H54 (cell line): Measurements from ENCODE around the gene SLCO3A1.

Source experiments
- DNase-seq: peaks from one replicate; pipeline ENCODE4 v3.0.0; 2011; ENCODE audit warnings: low spot score, mixed read lengths; ENCODE audit not compliant: insufficient read length
- FAIRE-seq: peaks from 3 replicates; lab custom pipeline; 2011; peaks lifted over from hg19 to GRCh38; lab: Jason Lieb, UNC
- POLR2A ChIP-seq: IDR thresholded peaks from 2 replicates; pipeline ENCODE4 v1.6.1; 2011; ENCODE audit warnings: low read depth, mild to moderate bottlenecking, low read length

Gene SLCO3A1

DNA sequence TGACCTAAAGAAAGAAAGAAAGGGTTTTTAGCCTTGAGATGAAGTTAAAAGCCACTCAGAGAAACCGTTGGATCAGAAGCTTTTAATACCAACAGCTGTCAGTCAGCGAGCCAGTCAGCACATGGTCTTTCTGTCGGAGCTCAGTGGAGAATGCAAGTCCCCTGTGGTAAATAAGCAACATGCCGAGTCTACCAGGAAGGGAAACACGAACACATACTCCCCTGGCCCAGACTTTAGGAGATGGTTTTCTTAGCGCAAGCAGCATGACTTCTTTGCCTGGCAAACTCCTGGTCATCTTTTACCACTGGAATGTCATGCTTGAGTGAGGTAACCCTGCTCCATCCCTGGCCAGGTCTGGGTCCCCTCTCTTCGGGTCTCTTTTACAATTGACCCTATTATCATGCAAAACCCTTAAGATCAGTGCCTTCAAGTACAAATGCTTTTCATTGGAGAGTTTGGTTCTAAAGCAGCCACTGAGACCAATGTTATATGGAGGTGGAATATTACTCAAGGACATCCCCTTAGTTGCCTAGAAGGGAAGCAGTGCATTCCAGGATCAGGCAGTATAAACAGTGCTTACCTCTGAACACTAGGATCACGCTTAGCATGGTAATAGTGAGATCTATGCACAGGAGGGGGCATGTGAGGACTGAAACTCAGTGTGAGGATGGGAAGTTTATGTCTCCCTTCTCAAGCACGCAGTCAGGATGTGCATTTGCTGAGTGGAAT is 28.2 kb downstream of the SLCO3A1 start:
- FAIRE-seq (no peak), DNase-seq (no peak)
- TF ChIP-seq POLR2A = no peak

GRCh38 chr15:91882858-91883586 is 29.5 kb downstream of the SLCO3A1 start:
- no peak for DNase-seq
- FAIRE-seq = no peak
- TF ChIP-seq POLR2A = no peak

DNA sequence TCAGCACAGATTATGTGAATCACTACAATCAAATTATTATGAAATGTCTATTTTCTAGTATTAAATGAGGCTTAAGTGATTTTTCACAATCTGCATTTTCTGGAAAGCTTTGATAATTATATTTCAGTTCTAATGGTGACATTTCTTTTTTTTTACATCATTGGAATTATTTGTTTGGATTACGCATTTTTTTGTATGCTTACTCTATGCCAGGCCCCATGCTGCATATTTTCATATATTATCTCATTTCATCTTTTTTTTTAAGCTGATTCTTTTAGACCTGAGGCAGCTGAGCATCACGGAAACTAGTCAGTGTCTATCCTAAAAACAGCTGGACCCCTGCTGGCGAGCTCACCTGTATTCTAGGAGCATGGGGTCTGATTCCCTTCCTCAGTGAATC is 31.1 kb downstream of the SLCO3A1 start:
- no peak for TF ChIP-seq POLR2A
- FAIRE-seq (no peak), DNase-seq (no peak)

GRCh38 chr15:91885054-91885453 is 31.5 kb downstream of the SLCO3A1 start:
- FAIRE-seq = no peak
- DNase-seq = no peak
- TF ChIP-seq POLR2A = no peak

GRCh38 chr15:91885714-91886270 is 32.3 kb downstream of the SLCO3A1 start:
- DNase-seq (no peak), FAIRE-seq (no peak)
- no peak for TF ChIP-seq POLR2A

DNA sequence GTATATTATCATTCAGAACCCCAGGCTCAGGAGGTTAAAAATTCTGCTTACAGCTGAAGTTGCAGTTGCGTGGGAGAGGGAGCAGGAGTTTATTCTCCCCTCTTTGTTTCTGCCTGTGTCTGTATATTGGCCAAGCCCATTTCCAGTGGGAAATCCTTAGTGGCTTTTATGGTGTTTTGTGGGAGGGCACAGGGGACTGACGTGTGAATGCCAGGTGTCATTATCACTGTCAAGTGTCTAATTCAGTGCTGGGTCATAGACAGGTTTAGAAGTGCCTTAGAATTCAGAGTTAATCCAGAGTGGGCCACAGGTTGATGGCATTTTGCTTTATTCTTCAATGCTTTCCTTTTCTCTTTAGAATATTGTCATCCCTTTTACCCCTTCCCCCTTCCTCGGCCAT is 33.4 kb downstream of the SLCO3A1 start:
- FAIRE-seq (no peak), DNase-seq (no peak)
- no peak for TF ChIP-seq POLR2A

- no peak for FAIRE-seq
- DNase-seq = no peak
- no peak for TF ChIP-seq POLR2A
Observed at GRCh38 chr15:91887321-91887720, 33.8 kb downstream of the SLCO3A1 start.

GRCh38 chr15:91887921-91888373 is 34.4 kb downstream of the SLCO3A1 start:
- DNase-seq (no peak), FAIRE-seq (no peak)
- no peak for TF ChIP-seq POLR2A

- TF ChIP-seq POLR2A = no peak
- no peak for FAIRE-seq
- no peak for DNase-seq
Observed at GRCh38 chr15:91889111-91889815, 35.8 kb downstream of the SLCO3A1 start.

DNA sequence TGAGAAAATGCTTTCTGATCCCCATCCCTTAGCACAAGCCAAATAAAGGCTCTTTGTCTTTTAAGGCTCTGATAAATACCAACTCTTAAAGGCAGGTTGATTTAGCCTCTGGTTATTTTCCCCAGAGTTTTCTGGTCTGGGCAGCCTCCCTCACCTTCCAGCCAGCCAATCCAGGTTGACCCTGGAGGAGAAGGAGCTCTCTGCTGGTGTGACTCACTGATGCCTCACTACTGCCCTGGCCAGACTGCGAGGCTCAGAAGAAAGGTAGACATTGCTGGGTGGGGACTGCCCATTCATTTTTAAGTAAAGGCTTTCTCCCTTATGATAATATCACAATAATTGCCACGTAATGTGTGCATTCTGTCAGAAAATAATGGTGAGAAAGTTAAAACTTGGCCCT is 37.1 kb downstream of the SLCO3A1 start:
- FAIRE-seq = peak; percentile 75
- no peak for TF ChIP-seq POLR2A
- peak; percentile 61 for DNase-seq

- FAIRE-seq (no peak), DNase-seq (no peak)
- TF ChIP-seq POLR2A = no peak
Observed at GRCh38 chr15:91891101-91891500, 37.6 kb downstream of the SLCO3A1 start.

GRCh38 chr15:91891788-91892345 is 38.4 kb downstream of the SLCO3A1 start:
- FAIRE-seq (no peak), DNase-seq (no peak)
- TF ChIP-seq POLR2A = no peak

DNA sequence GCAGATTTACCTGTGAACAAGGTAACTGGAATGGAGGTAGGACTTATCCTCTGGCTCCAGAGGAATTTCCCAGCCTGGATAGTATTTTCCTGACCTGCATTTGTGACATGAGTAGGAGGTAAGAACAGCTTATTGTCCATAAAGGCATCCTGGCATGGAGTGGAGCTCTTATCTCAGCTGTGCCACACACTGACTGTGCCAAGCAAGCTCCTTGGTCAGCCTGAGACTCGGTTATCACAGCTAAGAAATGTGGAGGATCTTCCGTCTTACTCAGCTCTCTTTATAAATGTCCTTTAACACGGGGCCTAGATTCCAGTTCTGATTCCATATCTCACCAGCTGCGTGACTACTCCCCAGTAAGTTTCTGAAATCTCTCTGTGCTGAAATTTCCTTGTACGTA is 38.9 kb downstream of the SLCO3A1 start:
- DNase-seq (no peak), FAIRE-seq (no peak)
- no peak for TF ChIP-seq POLR2A
